GM12892 (cell line): ENCODE measurements around the gene GDA.

Source experiments
- POLR2A ChIP-seq: IDR thresholded peaks from 2 replicates; pipeline ENCODE4 v1.6.1; 2011; ENCODE audit warnings: low read depth, low read length, control low read depth
- POLR2AphosphoS5 ChIP-seq: IDR thresholded peaks from 2 replicates; pipeline ENCODE4 v1.6.1; 2011; ENCODE audit warnings: low read depth, low read length, control low read depth

DNA sequence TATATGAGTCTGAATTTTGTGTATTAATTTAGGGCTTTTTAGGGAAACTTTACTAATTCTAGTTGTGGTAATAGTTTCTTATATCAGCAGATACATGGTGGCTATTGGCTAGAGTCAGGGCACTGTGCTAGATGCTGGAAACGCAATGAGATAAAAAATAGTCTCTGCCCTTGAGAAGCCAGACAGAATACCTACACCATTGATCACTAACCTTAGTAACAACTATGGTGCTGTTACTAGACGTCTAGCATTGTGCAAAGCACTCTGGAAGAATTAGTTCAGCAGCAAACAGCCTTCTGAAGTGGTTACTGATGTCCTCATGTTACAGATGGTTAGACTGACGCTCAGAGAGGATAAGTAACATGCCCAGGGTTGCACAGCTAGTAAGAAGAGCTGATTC is 61.8 kb downstream of the GDA start:
- TF ChIP-seq POLR2A (no peak), POLR2AphosphoS5 (no peak)
